ENCODE measurements around the gene EXOC1. TPM values are rescaled to one million over a fixed set of nuclear protein-coding genes. Genes with fewer than 3 reads are reported as not detected.

EXOC1 gene
- total and polyA plus RNA-seq, 12 donors = 13.1 to 26.3 (median 21.5) TPM

DNA sequence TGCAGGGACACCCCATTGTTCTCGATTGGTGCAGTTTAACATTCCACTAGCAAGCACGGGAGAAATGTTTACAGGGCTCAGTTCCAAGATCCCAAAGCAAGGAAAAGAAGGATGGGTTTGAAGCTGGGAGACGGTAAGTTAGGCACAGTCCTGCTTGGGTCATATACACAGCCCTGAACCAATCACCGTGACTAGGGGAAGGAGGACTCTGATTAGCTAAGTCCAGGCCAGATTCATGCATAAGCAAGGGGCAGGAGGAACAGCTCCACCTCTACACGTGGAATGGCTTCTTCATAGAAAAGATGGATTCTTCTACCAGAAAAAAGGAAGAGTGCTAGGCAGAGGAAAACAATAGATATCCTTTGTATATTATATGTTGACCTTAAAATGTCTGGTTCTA, 44.8 kb upstream of the EXOC1 start:
- Histone ChIP-seq H3K36me3 (no peaks in the 10 kb centered on the region), H3K27ac (no peak overlapping the region), H3K27me3 (peaks cover 0 to 23% (median 4%) of the 10 kb centered on the region in 7 donors), H3K9me3 (no peaks in the 10 kb centered on the region), H3K4me3 (no peak overlapping the region), H3K4me1 (no peaks in the 10 kb centered on the region)
- intact Hi-C loops (cut with DNase I) = no loop called here
- TF ChIP-seq, protein P1, sequence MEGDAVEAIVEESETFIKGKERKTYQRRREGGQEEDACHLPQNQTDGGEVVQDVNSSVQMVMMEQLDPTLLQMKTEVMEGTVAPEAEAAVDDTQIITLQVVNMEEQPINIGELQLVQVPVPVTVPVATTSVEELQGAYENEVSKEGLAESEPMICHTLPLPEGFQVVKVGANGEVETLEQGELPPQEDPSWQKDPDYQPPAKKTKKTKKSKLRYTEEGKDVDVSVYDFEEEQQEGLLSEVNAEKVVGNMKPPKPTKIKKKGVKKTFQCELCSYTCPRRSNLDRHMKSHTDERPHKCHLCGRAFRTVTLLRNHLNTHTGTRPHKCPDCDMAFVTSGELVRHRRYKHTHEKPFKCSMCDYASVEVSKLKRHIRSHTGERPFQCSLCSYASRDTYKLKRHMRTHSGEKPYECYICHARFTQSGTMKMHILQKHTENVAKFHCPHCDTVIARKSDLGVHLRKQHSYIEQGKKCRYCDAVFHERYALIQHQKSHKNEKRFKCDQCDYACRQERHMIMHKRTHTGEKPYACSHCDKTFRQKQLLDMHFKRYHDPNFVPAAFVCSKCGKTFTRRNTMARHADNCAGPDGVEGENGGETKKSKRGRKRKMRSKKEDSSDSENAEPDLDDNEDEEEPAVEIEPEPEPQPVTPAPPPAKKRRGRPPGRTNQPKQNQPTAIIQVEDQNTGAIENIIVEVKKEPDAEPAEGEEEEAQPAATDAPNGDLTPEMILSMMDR (IDR thresholded peaks at IDR 0.05) = no peak
- ATAC-seq (no peak), DNase-seq (no peak)
- 54 to 57% methylated on average over 5 of the region's 5 CpGs for WGBS, 2 donors

DNA sequence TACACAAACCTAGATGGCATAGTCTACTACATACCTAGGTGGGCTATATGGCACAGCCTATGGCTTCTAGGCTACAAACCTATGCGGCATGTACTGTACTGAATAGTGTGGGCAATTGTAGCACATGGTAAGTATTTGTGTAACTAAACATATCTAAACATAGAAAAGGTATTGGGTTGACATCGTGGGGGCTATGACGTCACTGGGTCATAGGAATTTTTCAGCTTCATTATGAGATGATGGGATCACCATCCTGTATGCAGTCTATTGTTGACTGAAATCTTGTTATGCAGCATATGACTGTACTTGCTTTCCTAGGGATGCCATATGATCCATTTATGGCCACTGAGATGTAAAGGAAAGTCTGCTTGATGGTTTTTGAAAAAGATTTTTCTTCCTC, 35.8 kb upstream of the EXOC1 start:
- intact Hi-C loops (cut with DNase I) = no loop called here
- 90 to 94% methylated on average over 3 of the region's 3 CpGs for WGBS, 2 donors

DNA sequence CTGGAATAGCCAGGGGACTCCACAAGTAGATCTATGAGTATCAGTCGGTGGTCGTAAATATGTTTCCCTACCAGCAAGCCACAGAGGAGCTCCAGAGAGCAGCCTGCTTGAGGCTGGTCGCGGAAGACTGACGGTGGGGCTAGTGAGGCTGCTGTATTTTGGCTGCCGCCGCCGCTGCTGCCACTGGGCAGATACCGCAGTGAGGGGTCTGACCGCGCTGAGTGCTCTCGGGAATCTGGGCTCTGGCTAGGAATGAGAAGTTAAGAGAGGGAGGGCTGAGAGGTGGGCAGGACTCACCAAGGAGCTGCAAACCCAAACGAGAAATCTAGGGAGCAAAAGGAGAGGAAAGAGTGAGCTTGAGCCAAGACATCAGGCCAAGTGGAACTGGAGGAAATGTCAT, 33.8 kb upstream of the EXOC1 start, which contains the start of gene EXOC1L:
Gene EXOC1L (plus strand): TSS at position 157 of the 400 bp plus-strand sequence. CDS start 237 bp downstream, at position 394.
- intact Hi-C loops (cut with DNase I) = no loop called here
- DNase-seq (no peak), ATAC-seq (peak in 1 of 8 donors; percentile 42)
- TF ChIP-seq, protein P1 (IDR thresholded peaks at IDR 0.05) = no peak
- Histone ChIP-seq H3K27me3 (peaks cover 0 to 38% (median 13%) of the 10 kb centered on the region in 7 donors), H3K27ac (no peak within 1 kb of the TSS), H3K9me3 (peaks cover 0 to 5% (median 0%) of the 10 kb centered on the region in 11 donors), H3K4me3 (peak within 1 kb of the TSS in 6 of 10 donors; percentile 16 to 36 (median 29)), H3K4me1 (peaks cover 0 to 3% (median 0%) of the 10 kb centered on the region in 9 donors), H3K36me3 (no peaks in the 10 kb centered on the region)
- WGBS, 2 donors = 4 to 6% methylated on average over 13 of the region's 13 CpGs

More for the DNA sequence above, 35.8 kb upstream of the EXOC1 start:
- Histone ChIP-seq H3K27ac (no peak overlapping the region), H3K4me3 (no peak overlapping the region), H3K4me1 (peaks cover 0 to 3% (median 0%) of the 10 kb centered on the region in 9 donors), H3K27me3 (peaks cover 0 to 38% (median 13%) of the 10 kb centered on the region in 7 donors), H3K9me3 (peaks cover 0 to 5% (median 0%) of the 10 kb centered on the region in 11 donors), H3K36me3 (no peaks in the 10 kb centered on the region)
- no peak for DNase-seq
- TF ChIP-seq, protein P1 (IDR thresholded peaks at IDR 0.05) = no peak
- ATAC-seq = no peak

DNA sequence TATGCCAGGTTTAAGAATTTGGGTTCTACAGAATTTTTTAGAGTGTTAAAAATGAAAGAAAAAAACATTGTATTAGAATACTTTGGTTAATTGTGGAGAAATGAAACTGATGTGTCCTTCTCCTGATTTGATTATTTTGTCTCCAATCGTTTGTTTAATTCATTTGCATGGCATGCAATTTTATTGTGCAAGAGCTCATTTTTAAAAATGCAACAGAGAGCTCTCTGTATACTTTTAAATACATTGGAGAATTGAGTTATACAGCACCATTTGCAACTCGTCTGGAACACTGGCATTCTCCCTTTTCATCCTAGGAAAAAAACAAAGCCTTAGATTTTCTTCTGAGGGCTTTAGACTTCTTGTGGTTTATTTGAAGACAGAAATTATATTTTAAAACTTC, 33.2 kb upstream of the EXOC1 start:
- no peaks in the 10 kb centered on the region for H3K36me3 ChIP-seq
- TF ChIP-seq, protein P1 (IDR thresholded peaks at IDR 0.05) = no peak
- H3K4me1 ChIP-seq = peaks cover 0 to 3% (median 0%) of the 10 kb centered on the region in 9 donors
- H3K9me3 ChIP-seq = peaks cover 0 to 5% (median 0%) of the 10 kb centered on the region in 11 donors
- DNase-seq = no peak
- peak overlapping the region in 1 of 10 donors; percentile 31 for H3K4me3 ChIP-seq
- no peak overlapping the region for H3K27ac ChIP-seq
- H3K27me3 ChIP-seq = peaks cover 0 to 38% (median 13%) of the 10 kb centered on the region in 7 donors
- intact Hi-C loops (cut with DNase I) = no loop called here
- WGBS, 2 donors = 56 to 62% methylated on average over 2 of the region's 2 CpGs
- ATAC-seq = no peak

Data from heart right ventricle (tissue), 16 donors.